SU-DHL-6 (cell line): ENCODE data around the gene RAB41.

Experiments
- EZH2phosphoT487 ChIP-seq: fragments of 200-600 bp; sonication (generic), shearing (Covaris generic); conservative IDR thresholded peaks from 2 replicates; pipeline ENCODE4 v1.6.1; 2018; ENCODE audit warnings: mild to moderate bottlenecking, antibody characterized with exemption, low read length, moderate library complexity, mixed read lengths
- TF ChIP-seq, protein P1 (sequence below): fragments of 200-600 bp; sonication (generic); IDR thresholded peaks from one replicate; pipeline ENCODE4 v1.5.1; 2017; ENCODE audit warnings: antibody characterized with exemption, mild to moderate bottlenecking, low read length, moderate library complexity; ENCODE audit not compliant: insufficient read depth, poor library complexity, severe bottlenecking

DNA sequence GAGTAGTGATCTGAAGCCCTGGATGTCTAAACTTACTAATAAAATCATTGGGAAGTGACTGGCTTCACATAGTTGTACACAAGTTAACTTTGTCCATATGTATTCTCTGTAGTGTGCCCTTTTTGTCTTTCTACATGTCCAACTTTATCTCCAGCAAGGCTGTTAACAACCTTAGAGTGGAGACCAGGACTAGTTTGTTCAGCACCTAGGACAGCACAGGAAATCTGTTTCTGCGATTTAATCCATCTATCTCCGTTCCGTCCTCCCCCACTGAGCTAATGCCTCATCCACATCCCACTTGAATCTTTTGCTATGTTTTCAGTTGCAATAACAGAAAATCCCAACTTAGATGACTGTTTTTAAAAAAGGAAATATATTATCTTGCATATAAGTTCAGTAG, 17.2 kb upstream of the RAB41 start:
- TF ChIP-seq, protein P1, sequence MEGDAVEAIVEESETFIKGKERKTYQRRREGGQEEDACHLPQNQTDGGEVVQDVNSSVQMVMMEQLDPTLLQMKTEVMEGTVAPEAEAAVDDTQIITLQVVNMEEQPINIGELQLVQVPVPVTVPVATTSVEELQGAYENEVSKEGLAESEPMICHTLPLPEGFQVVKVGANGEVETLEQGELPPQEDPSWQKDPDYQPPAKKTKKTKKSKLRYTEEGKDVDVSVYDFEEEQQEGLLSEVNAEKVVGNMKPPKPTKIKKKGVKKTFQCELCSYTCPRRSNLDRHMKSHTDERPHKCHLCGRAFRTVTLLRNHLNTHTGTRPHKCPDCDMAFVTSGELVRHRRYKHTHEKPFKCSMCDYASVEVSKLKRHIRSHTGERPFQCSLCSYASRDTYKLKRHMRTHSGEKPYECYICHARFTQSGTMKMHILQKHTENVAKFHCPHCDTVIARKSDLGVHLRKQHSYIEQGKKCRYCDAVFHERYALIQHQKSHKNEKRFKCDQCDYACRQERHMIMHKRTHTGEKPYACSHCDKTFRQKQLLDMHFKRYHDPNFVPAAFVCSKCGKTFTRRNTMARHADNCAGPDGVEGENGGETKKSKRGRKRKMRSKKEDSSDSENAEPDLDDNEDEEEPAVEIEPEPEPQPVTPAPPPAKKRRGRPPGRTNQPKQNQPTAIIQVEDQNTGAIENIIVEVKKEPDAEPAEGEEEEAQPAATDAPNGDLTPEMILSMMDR: no peak
- no peak for TF ChIP-seq EZH2phosphoT487
